ENCODE results near the gene ACOT11. TPM values are rescaled to one million over a fixed set of nuclear protein-coding genes. Genes with fewer than 3 reads are reported as not detected.

ACOT11 gene
- total RNA-seq, 8 experiments from 2014 or later: 0.35 to 1.9 (median 0.93) TPM

DNA sequence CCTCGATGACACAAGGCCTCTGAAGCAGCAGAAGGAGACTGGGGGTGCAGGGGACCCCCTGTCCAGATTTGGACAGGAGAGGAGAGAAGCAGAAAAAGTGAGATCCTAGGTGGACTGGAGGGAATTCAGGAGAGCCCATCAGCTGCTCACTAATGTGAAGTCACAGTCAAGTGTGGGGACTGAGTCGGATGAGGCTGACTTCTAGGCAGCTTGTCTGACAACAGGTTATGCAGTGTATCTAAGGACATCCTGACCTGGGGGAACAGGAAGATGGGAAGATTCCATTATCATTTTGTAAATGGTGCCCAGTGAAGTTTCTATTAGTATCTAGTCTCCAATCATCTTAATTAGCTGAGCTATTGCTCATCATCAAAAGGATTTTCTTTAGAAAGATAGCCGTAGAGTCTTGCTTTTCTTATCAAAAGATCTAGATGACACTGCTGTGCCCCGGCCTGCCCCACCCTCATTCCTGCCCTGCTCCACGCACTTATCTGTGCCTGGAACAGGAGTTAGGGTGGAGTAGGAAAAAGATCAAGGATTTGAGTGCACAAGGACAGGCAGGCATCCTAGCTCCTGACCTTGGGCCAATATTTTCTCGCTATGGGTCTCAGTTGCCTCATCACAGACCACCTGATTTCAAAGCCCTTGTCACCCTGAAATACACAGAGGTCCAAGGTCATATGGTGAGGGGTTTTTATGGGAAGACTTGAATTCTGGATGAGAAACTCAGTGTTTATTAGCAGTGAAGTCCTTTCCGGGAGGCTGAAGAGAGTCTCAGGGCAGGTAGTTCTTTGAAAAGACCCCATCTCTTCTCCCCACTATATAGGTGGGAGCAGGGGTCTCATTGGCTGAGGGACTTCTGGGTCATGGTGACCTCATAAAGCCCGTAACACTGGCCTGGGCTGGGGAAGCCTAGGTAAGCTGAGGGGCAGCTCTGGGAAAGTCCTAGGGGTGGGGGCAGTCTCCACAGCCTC lies 93.1 kb downstream of the ACOT11 start, which contains the start of gene MROH7:
Gene MROH7, plus strand, starts transcription at position 924 of the 974 bp plus-strand sequence. CDS start 11,141 bp downstream, outside the sequence.
- H3K27ac ChIP-seq: no peak within 1 kb of the TSS
- H3K4me1 ChIP-seq (replicated peaks in 1 of 2): no peaks in the 10 kb centered on the region
- H3K4me3 ChIP-seq: no peak within 1 kb of the TSS
- ATAC-seq (replicated peaks in 6 of 8): peak in 1 of 8 experiments; percentile 14
- WGBS, 10 experiments: 4 to 100% (median 74%) methylated on average over 1 to 8 of the region's 8 CpGs; no CpG with 5 or more reads in 1 of the 10 experiments
- in situ Hi-C loops (cut with MboI; ENCODE audit: low pct_unique_long_range_greater_than_20kb in 2 of 9, low sequenced_read_pairs in 9 of 9, unreplicated experiment in 9 of 9): no loop called here

DNA sequence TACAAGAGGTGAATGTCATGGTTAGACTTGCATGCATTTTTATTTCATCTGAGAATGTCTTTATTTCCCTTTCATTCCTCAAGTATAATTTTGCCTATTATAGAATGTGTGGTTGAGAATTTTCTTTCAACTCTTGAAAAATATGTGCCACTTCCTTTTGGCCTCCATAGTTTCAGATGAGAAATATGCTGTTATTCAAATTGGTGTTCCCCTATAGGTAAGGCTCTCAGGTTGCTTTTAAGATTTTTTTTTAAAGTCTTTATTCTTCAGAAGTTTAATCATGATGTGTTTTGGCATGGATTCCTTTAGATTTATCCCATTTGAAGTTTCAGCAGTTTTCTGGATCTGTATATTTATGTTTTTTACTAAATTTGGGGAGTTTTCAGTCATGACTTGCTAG lies 95.7 kb downstream of the ACOT11 start:
- no peak for ATAC-seq (replicated peaks in 6 of 8)
- in situ Hi-C loops (cut with MboI; ENCODE audit: low pct_unique_long_range_greater_than_20kb in 2 of 9, low sequenced_read_pairs in 9 of 9, unreplicated experiment in 9 of 9): no loop called here
- peaks cover 2 to 4% of the 10 kb centered on the region in 2 donors for H3K4me1 ChIP-seq (replicated peaks in 1 of 2)
- no peak overlapping the region for H3K27ac ChIP-seq
- no peak overlapping the region for H3K4me3 ChIP-seq

DNA sequence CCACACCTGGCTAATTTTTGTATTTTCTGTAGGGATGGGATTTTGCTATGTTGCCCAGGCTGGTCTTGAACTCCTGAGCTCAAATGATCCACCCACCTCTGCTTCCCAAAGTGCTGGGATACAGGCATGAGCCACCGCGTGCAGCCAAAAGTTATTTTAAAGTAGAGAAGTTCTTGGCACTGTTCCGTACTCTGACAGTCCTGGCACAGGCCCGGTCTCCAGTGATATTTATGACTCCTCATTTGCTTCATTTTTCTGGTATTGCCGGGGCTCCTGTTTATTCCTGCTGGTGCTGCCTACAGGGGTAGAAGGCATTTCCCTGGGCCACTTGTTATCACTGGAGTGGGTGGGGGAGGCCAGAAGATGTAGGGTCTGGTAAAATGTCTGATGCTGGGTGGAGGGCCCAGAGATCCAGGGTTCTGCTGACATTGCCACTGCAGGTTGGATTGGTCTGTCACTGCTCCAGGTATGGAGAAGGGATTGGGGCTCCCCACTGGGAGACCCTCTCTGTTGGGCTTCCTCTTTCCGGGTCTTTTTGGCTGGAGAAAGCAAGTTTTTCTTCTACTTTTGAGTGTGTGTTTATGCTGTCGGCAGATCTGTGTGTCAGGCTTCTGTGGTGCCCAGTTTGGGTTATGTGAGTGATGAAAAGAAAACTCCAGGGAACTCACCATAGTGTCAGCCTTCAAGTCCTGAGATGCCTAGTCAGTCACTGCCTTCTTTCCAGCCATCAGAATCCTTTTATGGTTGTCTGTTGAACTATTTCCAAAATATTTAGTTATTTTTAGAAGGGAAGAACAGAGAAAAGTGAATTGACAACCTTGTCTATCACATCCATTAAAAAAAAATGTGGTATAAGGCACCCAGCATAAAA lies 98.0 kb downstream of the ACOT11 start:
- Histone ChIP-seq H3K4me1 (replicated peaks in 1 of 2) (peaks cover 15 to 18% of the 10 kb centered on the region in 2 donors), H3K27ac (no peak overlapping the region), H3K4me3 (no peak overlapping the region)
- in situ Hi-C loops (cut with MboI; ENCODE audit: low pct_unique_long_range_greater_than_20kb in 2 of 9, low sequenced_read_pairs in 9 of 9, unreplicated experiment in 9 of 9): no loop called here
- ATAC-seq (replicated peaks in 6 of 8): no peak
- 29 to 97% (median 87%) methylated on average over 1 to 6 of the region's 7 CpGs; no CpG with 5 or more reads in 4 of the 10 experiments for WGBS, 10 experiments

DNA sequence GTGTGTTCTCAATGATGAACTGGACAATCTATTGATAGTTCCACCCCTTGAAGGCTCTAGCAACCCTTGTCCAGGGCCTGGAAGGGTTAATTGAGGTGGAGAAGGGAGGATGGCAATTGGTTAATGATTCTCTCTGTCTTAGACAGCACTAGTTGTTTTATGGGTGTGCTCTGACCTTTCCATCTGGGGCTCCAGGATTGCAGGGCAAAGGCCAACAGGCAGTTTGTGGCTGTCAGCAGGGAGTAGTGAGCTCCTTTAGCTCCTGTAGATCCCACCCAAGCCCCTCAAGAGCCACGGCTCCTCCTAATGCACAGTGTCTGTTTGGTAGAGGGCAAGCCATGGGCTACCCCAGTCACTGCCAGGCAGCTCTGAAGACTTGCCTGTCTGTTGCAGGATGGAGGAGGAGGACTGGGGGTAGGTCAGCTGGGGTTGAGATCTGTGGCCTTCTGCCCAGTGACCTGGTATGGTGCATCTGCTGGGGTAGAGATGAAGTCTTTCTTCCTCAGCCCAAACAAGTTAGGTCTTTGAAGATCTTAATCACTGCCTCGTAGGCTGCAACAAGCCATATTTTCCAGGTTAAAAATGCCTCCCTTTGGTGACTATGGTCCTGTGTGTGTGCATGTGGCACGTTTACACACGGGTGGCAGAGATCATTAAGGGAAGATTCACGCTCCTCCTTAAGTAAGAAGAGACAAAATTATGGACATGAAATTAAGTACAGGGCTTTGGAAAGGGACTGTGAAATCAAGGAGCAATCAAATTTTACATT lies 101.3 kb downstream of the ACOT11 start:
- in situ Hi-C loops (cut with MboI; ENCODE audit: low pct_unique_long_range_greater_than_20kb in 2 of 9, low sequenced_read_pairs in 9 of 9, unreplicated experiment in 9 of 9): no loop called here
- Histone ChIP-seq H3K27ac (no peak overlapping the region), H3K4me3 (no peak overlapping the region), H3K4me1 (replicated peaks in 1 of 2) (peaks cover 15 to 18% of the 10 kb centered on the region in 2 donors)
- ATAC-seq (replicated peaks in 6 of 8): peak in 4 of 8 experiments; percentile 32 to 77 (median 43)
- 10 to 71% (median 31%) methylated on average over 1 to 5 of the region's 5 CpGs for WGBS, 10 experiments

DNA sequence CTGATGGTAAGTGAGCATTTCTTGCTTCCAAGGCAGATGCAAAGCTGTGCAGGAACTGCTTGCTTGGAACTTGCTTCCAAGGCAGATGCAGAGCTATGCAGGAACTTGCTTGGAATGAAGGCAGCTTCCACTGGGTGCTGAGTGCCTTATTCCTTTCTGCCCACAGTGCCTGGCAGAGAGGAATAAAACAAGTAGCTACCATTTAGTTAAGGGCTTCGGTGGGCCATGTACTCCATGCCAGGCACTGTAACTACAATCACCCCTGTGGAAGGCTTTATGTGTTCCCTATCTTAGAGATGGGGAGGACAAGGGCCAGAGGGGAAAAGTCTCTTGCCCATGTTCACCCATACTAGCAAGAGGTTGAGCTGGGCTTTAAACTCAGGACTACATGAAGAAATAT lies 101.9 kb downstream of the ACOT11 start:
- Histone ChIP-seq H3K4me3 (no peak overlapping the region), H3K4me1 (replicated peaks in 1 of 2) (peaks cover 15 to 18% of the 10 kb centered on the region in 2 donors), H3K27ac (no peak overlapping the region)
- 33 to 100% (median 83%) methylated on average over 1 of the region's 1 CpG; no CpG with 5 or more reads in 3 of the 10 experiments for WGBS, 10 experiments
- in situ Hi-C loops (cut with MboI; ENCODE audit: low pct_unique_long_range_greater_than_20kb in 2 of 9, low sequenced_read_pairs in 9 of 9, unreplicated experiment in 9 of 9): loop anchor here in 1 of 9 experiments (25.0 kb wide), 1 partner anchor 162 kb away; the partner anchor contains the start of gene TTC22
- peak in 1 of 8 experiments; percentile 8 for ATAC-seq (replicated peaks in 6 of 8)

DNA sequence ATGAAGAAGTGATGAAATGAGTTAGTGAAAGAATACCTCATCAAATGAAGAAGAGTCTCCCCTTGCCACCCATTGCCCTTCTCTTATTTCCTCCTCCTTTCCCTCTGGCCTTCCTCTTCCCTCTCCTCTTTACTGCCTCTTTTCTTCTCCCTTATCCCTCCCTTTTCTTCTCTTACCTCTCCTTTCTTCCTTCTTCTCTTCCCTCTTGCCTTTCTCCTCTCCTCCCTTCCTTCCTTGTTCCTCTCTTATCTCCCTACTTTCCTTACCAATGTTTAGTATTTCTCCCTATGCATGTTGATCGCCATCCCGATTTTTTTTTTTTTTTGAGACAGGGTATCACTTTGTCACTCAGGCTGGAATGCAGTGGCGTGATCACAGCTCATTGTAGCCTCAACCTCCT lies 102.4 kb downstream of the ACOT11 start:
- WGBS, 10 experiments: 27 to 90% (median 74%) methylated on average over 2 to 3 of the region's 3 CpGs
- Histone ChIP-seq H3K27ac (no peak overlapping the region), H3K4me3 (no peak overlapping the region), H3K4me1 (replicated peaks in 1 of 2) (peaks cover 15 to 18% of the 10 kb centered on the region in 2 donors)
- in situ Hi-C loops (cut with MboI; ENCODE audit: low pct_unique_long_range_greater_than_20kb in 2 of 9, low sequenced_read_pairs in 9 of 9, unreplicated experiment in 9 of 9): loop anchor here in 1 of 9 experiments (25.0 kb wide), 1 partner anchor 162 kb away; the partner anchor contains the start of gene TTC22
- ATAC-seq (replicated peaks in 6 of 8): no peak

DNA sequence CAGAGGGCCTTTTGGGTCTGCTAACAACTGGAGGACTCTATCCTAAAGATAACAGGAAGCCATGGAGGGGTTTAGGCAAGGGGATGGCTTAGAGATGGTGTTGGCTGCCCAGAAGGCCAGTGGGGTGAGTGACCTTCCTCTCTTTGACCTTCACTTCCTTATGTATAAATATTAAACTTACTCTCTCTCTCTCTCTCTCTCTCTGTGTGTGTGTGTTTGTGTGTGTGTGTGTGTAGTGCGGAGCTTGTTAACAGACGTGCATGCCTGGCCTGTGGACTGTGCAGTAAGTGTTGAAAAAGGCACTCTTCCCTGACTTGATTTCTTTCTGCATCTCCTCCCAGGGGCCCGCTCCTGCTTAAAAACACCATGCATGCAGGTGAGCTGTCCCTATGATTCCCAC lies 103.6 kb downstream of the ACOT11 start:
- Histone ChIP-seq H3K27ac (no peak overlapping the region), H3K4me3 (no peak overlapping the region), H3K4me1 (replicated peaks in 1 of 2) (peaks cover 15 to 18% of the 10 kb centered on the region in 2 donors)
- ATAC-seq (replicated peaks in 6 of 8): no peak
- WGBS, 10 experiments: 67 to 100% methylated on average over 1 of the region's 3 CpGs; no CpG with 5 or more reads in 8 of the 10 experiments
- in situ Hi-C loops (cut with MboI; ENCODE audit: low pct_unique_long_range_greater_than_20kb in 2 of 9, low sequenced_read_pairs in 9 of 9, unreplicated experiment in 9 of 9): loop anchor here in 1 of 9 experiments (25.0 kb wide), 1 partner anchor 161 kb away; the partner anchor contains the start of gene TTC22

DNA sequence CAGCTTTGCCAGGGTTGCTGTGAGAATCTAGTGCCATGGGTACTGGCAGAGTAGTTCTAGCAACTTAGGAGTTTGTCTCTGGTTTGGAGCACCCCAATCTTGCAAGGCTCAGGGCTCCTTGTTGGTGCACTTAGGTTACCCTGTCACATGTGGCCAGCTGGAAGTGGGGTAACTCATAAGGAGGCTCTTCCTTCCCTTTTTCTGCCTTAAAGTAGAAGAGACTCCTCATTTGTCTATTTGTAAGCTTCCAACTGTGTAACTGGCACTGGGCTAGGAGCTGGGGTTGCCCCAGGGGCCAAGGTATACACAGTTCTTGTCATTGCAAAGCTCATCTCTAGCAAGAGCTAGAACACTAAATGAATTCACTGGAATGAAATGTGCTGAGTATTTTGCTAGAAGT lies 104.1 kb downstream of the ACOT11 start:
- ATAC-seq (replicated peaks in 6 of 8): no peak
- Histone ChIP-seq H3K4me1 (replicated peaks in 1 of 2) (peaks cover 15 to 18% of the 10 kb centered on the region in 2 donors), H3K4me3 (no peak overlapping the region), H3K27ac (no peak overlapping the region)
- in situ Hi-C loops (cut with MboI; ENCODE audit: low pct_unique_long_range_greater_than_20kb in 2 of 9, low sequenced_read_pairs in 9 of 9, unreplicated experiment in 9 of 9): loop anchor here in 1 of 9 experiments (25.0 kb wide), 1 partner anchor 160 kb away; the partner anchor contains the start of gene TTC22

DNA sequence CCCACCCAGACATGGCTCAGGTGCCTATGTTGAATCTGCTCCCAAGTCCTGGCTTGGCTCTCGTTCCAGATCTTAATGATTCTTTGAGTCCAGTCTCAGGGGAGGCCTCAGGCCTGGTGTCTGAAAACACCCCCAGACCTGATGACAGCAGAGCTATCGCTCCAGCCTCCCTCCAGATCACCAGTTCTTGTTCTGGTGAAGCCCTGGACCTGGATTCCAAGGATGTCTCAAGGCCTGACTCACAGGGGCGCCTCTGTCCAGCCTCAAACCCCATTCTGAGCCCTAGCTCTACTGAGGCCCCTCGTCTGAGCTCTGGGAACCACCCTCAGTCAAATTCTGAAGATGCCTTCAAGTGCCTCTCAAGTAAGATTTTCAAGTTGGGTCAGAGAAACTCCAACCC lies 105.0 kb downstream of the ACOT11 start:
- no peak for ATAC-seq (replicated peaks in 6 of 8)
- in situ Hi-C loops (cut with MboI; ENCODE audit: low pct_unique_long_range_greater_than_20kb in 2 of 9, low sequenced_read_pairs in 9 of 9, unreplicated experiment in 9 of 9): loop anchor here in 1 of 9 experiments (25.0 kb wide), 1 partner anchor 159 kb away; the partner anchor contains the start of gene TTC22
- 0 to 84% (median 62%) methylated on average over 1 to 3 of the region's 4 CpGs; no CpG with 5 or more reads in 4 of the 10 experiments for whole genome bisulfite sequencing, 10 experiments
- Histone ChIP-seq H3K4me1 (replicated peaks in 1 of 2) (peaks cover 15 to 18% of the 10 kb centered on the region in 2 donors), H3K27ac (no peak overlapping the region), H3K4me3 (no peak overlapping the region)

DNA sequence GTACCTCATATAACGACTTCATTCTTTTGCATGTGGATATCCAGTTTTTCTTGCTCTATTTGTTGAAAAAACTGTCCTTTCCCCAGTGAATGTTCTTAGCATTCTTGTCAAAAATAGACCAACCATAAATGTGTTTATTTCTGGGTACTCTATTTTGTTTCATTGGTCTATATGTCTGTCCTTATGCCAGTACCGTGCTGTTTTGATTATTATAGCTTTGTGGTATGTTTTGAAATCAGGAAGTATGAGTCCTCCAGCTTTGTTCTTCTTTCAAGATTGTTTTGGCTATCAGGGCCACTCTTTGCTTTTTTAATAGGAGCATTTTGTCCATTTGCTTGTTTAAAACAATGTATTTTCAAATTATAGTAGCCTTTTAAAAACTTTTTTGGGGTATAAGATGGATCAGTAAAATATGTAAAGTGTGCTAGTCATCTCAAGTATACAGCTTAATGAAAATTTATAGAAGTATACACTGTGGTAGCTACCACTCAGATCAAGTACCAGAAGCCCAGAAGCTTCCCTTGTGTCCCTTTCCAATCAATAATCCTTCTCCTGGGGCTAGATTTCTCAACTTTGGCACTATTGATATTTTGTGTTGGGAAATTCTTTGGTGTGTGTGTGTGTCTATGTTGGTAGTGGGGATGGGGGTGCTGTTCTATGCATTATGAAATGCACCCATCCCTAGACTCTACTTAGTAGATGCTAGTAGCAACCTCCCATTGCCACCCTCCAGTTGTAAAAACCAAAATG lies 110.3 kb downstream of the ACOT11 start:
- Histone ChIP-seq H3K27ac (no peak overlapping the region), H3K4me1 (replicated peaks in 1 of 2) (no peaks in the 10 kb centered on the region), H3K4me3 (no peak overlapping the region)
- no peak for ATAC-seq (replicated peaks in 6 of 8)
- in situ Hi-C loops (cut with MboI; ENCODE audit: low pct_unique_long_range_greater_than_20kb in 2 of 9, low sequenced_read_pairs in 9 of 9, unreplicated experiment in 9 of 9): loop anchor here in 1 of 9 experiments (25.0 kb wide), 1 partner anchor 154 kb away; the partner anchor contains the start of gene TTC22
- WGBS, 10 experiments: 0 to 94% (median 69%) methylated on average over 1 to 2 of the region's 2 CpGs
